Measurements from ENCODE around the gene FADS6.
"Not testable (repeated sequence)": the region's sequence is repeated elsewhere in the genome, so short reads cannot be mapped to it uniquely, and the experiment has no call there.

The FADS6 gene

DNA sequence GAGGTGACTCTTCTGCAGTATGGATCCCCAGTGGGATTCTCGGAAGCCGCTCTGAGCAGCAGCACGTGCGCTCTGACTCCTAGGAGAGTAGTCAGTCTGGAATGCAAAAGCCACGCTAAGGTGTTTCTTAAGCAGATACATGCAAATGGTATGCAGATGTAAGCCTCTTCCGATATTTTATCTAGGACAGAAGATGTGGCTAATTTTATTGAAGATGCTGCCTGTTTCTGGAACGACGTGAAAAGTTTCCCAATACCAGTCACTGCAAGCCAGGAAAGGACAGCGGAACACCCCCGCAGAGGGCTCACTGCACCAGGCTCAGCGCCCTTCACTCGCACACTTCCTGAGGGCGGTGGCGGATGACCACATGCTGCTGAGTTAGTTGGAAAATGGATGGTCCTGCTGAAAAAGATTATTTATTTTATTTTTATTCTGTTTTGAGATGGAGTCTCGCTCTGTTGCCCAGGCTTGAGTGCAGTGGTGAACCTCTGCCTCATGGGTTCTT lies 10.1 kb downstream of the FADS6 start:
- no peak for FAIRE-seq

DNA sequence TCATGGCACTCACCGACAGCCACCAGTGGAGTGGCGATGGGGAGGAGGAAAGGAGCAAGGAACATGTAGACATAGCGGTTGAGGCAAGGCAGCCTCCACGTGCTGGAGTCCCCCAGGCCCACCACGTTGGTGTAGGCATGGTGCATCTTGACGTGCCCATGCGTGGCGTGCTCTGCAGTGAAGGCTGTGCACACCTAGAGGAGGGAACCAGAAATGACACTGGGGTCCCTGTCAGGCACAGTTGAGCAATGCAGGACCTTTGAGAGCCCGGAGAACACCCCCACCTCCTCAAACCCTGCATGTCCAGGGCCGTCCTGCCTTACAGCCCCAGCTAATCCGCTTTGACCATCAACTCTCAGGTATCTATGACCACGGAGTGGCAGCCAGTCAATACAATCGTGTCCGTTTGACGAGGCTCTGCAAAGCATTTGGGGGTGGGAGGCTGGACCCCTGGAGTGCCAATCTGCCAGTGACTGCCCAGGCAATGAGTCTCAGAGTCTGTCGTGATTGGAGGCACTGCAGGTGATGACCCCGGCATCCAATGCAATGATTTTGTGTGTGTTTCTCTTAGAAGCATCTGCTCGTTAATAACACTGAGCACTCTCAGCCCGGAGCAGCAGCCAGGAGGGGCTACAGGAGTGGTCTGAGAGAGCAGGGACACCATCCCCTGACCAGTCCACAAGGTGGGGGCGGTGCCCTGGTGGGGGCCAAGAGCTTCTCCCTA lies 10.8 kb downstream of the FADS6 start:
- no peak for FAIRE-seq

DNA sequence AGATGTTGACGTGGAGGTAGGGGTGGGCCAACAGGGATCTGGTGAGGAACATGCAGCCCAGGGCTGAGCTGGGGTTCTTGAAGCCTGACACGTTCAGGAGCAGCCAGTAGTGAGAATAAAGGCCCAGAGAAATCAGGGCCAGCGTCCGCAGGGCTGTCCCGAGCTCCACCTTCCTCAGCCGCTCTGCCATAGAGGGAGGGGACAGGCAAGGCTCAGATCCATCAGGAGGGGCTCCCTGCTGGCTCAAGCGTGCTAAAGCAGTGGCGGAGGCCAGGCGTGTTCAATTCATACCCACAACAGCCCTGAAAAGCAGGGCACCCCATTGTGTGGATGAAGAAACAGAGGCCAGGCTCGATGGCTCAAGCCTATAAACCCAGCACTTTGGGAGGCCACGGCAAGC lies 12.4 kb downstream of the FADS6 start:
- no peak for FAIRE-seq

DNA sequence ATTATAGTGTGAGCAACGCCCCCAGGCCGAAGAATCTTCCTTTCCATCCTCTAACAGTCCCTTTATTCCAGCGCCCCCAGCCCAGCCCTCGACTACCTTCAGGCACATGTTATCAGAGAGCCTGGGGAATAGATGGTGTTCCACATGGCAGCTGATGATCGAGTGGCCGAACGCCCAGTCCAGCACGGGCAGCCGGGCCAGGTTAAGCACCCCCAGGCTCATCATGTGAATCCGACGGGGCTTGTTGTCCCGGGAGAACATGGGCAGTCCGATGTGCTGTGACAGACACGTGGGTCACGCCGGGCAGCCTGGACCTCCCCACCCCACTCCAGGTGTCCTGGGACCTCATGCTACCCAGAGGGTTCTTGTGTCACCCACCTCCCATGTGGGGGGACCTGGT lies 14.1 kb downstream of the FADS6 start:
- FAIRE-seq: no peak

DNA sequence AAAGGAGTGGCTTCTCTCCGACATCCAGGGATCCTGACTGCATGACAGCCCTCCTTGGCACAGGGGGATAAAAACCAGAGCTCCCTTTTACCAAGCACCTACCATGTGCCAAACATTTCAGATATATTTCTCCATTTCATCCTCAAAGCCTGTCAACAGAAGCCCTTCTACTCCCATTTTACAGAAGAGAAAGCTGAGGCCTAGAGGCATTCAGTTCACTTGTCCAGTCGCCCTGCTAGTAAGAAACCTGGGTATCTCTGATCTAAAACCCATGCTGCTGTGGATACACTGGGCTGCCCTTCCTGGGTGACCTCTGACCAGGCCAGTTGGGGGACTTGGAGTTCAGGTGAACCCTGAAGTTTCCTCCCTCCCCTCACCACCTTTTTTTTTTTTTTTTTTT lies 14.8 kb downstream of the FADS6 start:
- no peak for FAIRE-seq

DNA sequence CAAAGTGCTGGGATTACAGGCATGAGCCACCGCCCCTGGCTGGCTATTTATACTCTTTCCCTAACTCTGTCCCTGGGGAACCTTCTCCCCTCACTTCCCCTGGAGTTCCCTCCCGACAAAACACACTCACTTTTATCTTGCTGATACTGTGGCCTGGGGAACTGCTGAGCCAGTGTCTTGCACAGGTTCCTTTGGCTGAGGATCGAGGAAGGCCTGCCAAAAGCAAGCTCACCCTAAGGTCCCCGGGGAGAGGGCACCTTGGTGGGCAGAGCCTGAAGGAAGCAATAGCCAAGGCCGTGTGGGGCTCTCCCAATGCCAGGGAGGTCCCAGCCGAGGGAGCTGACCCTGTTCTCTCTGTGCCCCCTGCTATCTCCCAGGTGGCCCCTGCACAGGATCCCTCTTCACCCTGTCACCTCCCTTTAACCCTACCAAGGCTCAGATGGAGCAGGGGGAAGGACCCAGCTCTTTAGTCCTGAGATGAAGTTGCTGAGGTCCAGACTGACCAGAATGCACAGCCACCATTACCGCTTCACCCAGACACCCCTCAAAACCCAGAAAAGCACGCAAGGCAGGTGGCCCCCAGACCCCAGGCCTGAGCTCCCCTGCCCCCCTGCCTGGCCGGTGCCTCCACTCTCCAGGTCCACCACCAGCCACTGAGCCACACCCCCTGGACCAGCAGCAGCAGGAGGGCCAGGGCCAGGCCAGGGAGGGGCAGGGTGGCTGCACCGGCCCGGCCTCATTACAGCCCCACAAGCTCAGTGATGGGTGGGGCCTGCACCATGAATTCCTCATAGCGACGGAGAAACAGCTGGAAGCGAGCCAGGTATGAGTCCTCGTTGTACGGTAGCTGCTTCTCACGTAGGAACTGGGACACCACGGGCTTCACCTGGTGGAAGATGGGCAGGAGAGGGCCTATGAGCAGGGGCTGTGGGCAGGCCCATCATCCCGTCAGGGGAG lies 15.6 kb downstream of the FADS6 start:
- FAIRE-seq: no peak

DNA sequence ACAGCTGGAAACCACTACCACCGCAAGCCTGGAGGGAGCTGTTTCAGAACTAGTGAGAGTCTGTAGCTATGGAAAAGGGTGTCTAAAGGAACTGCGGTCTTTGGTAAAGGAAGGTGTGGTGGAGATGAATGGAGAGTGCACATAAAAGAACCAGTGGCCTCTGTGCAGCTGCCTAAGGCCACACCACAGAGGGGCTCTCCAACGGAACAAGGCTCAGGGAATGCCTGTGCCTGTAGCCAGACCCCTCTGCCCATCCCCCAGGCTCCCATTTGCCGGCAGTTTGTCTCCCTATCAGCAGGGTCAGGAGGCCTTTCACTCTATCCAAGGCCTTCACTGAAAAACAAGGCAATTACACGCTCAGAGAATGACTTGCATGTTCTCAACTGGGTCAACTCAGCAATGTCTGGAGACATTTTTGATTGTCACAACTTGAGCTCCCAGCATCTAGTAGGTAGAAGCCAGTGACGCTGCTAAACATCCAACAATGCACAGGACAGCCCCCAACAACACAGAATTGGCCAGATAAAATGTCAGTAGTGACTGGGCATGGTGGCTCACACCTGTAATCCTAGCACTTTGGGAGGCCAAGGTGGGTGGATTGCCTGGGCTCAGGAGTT lies 17.3 kb downstream of the FADS6 start:
- no peak for FAIRE-seq

DNA sequence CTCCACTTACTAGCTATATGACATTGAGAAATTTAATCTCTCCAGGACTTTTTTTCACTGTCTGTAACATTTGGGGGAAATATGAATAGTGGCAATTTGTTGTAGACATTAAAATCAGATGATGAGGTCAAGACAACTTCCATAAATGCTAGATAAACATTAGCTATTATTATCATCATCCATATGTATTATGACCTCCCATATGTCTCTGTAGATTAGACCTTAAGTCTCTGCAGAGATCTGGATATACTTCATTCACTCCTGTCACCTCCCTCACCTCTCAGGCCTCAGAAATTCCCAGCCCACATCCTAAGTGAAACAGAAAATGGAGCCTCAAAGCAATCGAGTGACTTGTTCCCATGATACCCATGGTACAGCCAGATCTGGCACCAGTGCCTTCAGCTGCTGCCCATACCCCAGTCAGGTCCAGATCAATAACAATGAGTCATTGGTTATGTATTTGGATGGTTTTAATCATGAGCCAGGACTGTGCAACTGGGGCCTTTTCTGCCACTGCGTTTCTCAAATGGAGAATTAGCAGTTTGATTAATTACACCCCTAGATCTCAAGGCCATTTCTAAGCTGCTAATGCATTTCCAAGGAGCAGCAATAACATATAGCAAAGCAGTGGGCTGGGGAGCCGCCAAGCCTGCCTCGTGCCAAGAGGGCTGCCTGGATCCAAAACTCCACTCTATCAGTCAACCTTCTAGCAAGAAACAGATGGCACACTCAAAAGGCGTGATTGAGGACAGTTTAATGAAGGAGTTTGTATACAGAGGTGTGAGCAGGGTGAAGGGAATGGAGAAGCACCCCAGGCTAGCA lies 18.1 kb downstream of the FADS6 start:
- no peak for FAIRE-seq

DNA sequence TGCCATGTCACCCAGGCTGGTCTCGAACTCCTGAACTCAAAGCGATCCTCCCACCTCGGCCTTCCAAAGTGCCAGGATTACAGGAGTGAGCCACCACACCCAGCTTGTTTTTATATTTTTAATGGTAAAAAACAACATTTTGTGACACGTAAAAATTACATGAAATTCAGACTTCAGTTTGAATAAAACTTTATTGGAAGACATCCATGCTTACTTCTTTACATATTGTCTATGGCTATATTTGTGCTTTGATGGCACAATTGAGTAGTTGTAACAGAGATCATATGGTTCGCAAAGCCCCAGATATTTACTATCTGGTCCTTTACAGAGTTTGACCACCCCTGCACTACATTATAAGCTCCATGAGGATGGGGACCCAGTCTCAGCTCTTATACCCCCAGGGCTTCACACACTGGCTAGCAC lies 18.8 kb downstream of the FADS6 start:
- no peak for FAIRE-seq

DNA sequence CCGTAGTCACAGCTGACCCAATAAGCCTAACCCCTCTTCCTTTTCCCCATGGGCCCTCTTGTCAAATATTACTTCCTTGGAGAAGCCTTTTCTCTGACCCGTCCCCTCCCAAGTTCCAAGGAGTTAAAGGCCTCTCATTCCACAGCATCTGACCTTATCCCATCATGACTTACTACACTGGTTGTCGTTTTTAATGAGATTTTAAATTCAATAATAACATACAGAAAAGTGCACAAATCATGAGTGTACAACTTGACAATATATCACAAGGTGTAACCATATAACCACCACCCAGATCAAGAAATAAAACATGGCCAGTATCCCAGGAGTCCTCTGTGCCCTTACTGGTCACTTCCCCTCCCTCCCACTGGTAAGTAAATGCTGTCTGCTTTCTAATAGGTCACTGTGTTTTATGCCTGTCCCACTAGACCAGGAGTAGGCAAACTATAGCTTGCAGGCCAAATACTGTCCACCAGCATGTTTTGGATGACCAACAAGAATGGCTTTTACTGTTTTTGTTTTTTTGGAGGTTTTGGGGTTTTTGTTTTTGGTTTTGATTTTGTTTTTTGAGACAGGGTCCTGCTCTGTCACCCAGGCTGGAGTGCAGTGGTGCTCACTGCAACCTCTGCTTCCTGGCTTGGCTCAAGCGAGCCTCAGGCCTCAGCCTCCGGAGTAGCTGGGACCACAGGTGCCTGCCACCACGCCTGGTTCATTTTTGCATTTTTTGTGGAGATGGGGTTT lies 19.4 kb downstream of the FADS6 start:
- no peak for FAIRE-seq

DNA sequence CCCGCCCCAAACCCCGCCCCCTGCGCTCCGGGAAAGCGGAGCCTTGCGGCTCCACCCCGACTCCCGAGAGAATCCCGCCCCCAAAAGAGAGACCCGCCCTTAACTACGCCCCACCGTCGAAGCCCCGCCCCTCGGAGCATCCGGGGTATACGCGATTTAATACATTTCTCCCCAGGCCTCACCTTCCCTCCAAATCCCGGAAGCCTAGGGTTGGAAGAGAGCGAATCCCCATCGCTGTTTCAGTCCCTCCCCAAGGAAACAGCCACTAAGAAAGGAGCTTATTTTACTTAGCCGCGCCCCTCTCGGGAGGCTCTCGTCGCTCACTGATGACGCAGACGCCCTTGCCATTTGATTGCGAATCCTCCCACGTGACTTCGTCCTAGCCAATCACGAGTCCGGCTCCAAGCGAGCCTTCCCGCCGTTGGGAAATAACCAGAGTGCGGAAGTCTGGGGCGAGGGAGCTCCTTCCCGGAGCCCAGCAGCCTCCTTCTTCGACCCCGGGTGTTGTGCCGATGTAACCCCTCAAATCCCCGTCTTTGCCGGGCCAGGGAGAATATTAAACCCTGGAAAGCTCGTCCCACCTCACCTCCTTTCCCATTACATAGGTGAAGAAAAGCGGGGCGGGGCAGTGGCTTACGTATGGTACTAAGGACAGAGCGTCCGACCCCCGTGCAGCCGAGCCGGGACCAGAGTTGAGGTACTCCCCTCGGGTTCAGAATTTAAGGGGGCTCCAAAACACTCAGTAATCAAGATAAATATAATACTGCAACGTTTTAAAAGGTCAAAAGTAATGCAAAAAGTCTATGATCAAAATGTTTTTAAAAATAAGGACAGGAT lies 20.2 kb downstream of the FADS6 start:
- FAIRE-seq: peak; percentile 98

DNA sequence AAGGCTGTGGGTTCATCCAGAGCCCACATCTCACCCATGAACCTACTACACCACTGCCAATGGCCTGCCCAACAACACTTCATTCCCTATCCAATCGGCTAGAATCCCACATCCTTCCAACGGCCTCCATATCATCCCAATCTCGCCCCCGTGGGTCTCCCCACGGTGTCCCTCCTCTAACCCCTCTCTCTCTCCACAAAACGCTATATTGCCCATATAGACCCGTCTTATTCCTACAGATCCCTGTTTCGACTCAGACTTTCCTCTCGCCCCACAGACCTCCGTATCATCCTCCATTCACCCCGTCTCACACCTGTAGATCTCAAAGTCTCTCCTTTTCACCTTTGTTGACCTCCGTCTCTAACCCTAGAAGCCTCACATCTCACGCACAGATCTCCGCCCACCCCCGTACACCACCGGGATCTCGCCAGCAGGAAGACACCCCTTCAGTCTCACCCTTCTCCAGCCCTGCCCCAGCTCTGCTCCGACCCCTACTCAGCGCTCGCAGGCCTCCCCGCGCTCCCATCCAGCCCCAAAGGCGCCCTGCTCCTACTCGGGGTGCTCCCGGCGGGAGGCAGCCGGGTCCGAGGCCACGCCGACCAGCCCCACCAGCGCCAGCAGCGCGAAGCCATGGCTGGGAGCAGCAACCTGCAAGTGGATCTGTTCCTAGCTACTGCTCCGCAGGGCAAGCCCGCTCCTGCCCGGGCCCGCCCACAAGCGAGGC lies 21.0 kb downstream of the FADS6 start, which contains the start of gene FDXR:
TSS of gene FDXR (minus strand) at position 682 of the 724 bp plus-strand sequence. CDS start at position 632, 50 bp downstream.
- no peak for FAIRE-seq

DNA sequence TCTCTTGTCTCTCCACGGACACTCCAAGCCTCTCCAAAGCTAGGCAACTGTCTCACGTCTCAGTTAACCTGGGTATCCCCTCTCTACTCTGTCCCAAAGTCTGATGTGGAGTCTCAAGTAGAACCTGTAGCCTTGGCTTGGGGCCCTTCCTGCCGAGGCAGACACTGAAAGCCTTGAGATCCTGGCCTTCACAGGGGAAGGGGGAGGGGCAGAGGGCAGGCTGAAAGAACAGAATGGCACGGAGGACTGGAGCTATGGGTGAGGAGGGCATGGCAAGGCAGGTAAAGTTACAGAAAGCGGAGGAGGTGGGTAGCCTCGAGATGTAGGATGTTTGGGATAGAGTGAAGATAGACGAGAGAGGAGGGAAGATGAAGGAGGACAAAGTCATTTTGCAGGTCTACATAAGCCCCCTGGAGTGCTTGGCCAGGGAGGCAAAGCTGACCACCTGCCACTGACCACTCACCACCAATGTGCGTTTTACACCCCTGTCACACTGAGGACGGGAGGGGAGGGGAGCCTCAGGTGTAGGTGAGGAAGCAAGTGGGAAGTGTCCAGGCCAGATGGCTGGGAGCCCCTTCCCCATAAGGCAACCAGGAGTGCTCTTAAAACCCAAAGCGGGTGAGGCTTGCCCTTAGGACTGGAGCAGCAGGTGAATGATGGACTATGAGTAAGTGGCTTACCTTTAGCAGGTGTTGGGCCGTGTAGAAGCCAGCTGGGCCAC lies 21.9 kb downstream of the FADS6 start:
- no peak for FAIRE-seq

DNA sequence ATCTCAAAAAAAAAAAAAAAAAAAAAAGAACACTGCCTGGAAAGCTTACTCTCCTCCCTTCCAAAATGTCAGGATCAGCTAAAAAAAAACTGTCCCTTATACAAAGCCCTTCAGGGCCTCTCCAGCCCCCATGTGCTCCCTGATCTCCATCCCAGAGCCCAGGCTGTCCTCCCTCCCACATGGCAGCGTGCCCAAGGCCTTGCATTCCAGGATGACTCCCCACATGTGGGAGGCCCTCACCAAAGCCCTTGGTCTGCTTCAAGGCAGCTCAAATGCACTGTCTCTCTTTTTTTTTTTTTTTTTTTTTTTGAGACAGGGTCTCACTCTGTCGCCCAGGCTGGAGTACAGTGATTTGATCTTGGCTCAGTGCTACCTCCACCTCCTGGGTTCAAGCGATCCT lies 22.9 kb downstream of the FADS6 start:
- FAIRE-seq: no peak

DNA sequence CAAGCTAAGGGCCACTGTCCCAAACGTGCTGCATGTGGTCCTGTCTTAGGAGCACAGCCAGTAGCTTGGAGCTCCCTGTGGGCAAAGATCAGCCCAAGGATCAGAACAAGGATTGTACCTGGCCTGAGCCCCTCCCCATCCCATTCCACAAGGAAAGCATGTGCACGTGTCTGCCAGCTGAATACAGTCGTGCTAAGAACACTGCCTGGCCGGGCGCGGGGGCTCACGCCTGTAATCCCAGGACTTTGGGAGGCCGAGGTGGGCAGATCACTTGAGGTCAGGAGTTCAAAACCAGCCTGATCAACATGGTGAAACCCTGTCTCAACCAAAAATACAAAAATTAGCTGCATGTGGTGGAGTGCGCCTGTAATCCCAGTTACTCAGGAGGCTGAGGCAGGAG lies 23.4 kb downstream of the FADS6 start:
- FAIRE-seq: not testable (repeated sequence)

DNA sequence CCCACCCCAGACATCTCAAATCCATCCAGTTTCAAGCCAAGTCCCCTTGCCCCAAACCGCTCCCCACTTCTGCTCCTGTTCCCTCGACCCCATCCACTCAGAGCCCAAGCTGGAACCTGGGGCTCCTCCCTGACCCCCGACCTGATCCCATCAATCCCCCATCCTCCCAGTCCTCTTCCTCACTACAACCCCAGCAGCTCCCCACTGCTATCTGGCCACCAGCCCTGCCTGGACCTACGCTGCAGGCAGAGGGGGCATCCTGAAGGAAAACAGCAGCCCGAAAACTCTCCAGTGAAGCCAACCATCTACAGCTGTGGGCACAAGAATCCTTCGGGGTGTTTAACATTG lies 24.6 kb downstream of the FADS6 start:
- no peak for FAIRE-seq

DNA sequence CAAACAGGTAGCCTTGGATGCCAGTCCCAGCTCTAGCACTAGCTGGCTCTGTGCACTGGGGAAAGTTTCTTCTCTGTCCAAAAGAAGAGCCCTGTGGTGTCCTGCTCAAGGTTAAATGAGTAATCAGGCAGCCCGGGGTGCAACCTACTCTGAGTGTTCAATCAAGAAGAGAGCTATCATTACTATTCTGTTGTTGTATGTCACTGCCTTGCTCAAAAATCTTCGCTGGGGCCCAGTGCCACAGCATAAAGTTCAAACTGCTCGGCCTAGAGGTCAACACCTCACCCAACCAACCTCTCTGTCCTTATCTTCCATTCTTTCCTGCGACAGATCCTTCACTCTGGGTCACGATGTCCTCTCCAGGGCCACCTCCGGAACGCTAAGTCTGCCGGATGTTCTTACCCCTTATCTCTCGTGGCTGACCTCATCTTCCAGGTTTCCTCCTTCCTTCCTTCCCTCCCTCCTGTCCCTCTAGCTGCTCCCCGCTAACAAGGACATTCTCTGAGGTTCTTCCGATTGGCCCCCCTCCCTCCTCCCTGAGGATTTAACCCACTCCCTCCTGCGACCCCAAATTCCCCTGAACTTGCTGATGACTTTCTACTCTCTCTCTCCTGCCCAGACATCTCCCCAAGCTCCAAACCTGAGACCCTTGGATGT lies 25.1 kb downstream of the FADS6 start:
- FAIRE-seq: no peak

DNA sequence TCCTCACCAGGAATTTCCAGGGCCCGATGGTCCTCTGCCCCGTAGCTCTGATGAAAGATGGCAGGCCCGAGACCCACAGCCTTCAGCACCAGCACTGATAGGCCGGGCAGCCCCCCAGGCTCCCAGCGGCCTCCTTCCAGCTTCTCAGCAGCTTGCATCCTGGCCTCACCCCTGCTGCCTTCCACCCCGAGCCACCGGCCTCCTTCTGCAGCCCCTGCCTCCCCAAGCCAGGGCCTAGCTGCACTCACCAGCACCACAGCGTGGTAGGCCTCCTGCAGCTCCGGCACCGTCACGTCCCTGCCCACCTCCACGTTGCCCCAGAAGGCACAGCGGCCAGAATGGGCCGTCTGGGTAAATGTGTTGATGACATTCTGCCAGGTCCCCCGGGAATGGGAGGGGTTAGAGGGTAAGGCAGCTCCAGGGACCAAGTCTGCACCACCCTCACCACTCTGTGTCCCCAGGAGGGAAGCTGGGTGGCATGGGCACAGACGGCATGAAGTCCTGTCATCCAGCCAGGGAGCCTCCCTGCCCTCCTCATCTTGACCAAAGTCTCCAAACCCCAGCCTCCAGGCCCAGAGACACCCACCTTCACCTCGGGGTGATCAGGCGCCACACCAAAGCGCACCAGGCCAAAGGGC lies 27.1 kb downstream of the FADS6 start:
- FAIRE-seq: no peak

Measured in G401.6 (cell line).